Right atrium auricular region (tissue), 2 donors: ENCODE data around the gene CDKAL1. TPM values are rescaled to one million over a fixed set of nuclear protein-coding genes. Genes with fewer than 3 reads are reported as not detected.
"Not testable (repeated sequence)": the region's sequence is repeated elsewhere in the genome, so short reads cannot be mapped to it uniquely, and the experiment has no call there.

ENCODE experiments used
- DNase-seq: peaks from one replicate; pipeline ENCODE4 v3.0.0-alpha.2; 2019; ENCODE audit warnings: low spot score
- H3K27ac ChIP-seq, 2 donors: fragments of 200-600 bp; sonication (generic); 1 replicate in 1 of 2; 2 replicates in 1 of 2; pipeline ENCODE4 v1.5.1; 2016 to 2019
- H3K27me3 ChIP-seq, 2 donors: fragments of 200-600 bp; sonication (generic); one replicate each; pipeline versions ENCODE4 v1.5.1 to v1.6.0; 2017 to 2019
- H3K36me3 ChIP-seq: fragments of 200-600 bp; sonication (generic); one replicate; pipeline ENCODE4 v1.5.1; 2016
- H3K4me1 ChIP-seq, 2 donors: fragments of 200-600 bp; sonication (generic); one replicate each; pipeline versions ENCODE4 v1.5.1 to v1.6.0; 2017 to 2019
- H3K4me3 ChIP-seq, 2 donors: fragments of 200-600 bp; sonication (generic); 1 replicate in 1 of 2; 2 replicates in 1 of 2; pipeline ENCODE4 v1.5.1; 2017 to 2019; ENCODE audit warnings: mild to moderate bottlenecking in 1 of 2, moderate library complexity in 1 of 2
- H3K9me3 ChIP-seq, 2 donors: fragments of 200-600 bp; sonication (generic); one replicate each; pipeline ENCODE4 v1.5.1; 2019
- CTCF ChIP-seq, 2 donors: fragments of 200-600 bp; sonication (generic); IDR thresholded peaks; one replicate each; pipeline ENCODE4 v1.5.1; 2019; ENCODE audit warnings: antibody characterized with exemption in 2 of 2
- total RNA-seq, 2 donors: library from RNA; depleted of rRNA; stranded (reverse); fragments of >200 nt; gene quantifications; one replicate each; pipeline ENCODE4 v1.1.0, GENCODE V29; 2016

Gene CDKAL1
- total RNA-seq, 2 donors from 2014 or later, result 8.8 to 10.5 TPM

- Histone ChIP-seq H3K9me3 (no peaks in the 10 kb centered on the region), H3K4me1 (no peaks in the 10 kb centered on the region), H3K4me3 (no peak overlapping the region), H3K27me3 (no peaks in the 10 kb centered on the region), H3K36me3 (no peaks in the 10 kb centered on the region), H3K27ac (no peak overlapping the region)
- TF ChIP-seq CTCF (IDR thresholded peaks at IDR 0.05), result no peak
- no peak for DNase-seq
Observed at GRCh38 chr6:20584100-20584731, 50.0 kb downstream of the CDKAL1 start.

GRCh38 chr6:20589266-20589665, 55.0 kb downstream of the CDKAL1 start:
- no peak overlapping the region for H3K27ac ChIP-seq
- no peak overlapping the region for H3K4me3 ChIP-seq
- no peaks in the 10 kb centered on the region for H3K9me3 ChIP-seq
- no peaks in the 10 kb centered on the region for H3K4me1 ChIP-seq
- TF ChIP-seq CTCF (IDR thresholded peaks at IDR 0.05), result no peak
- H3K27me3 ChIP-seq, result no peaks in the 10 kb centered on the region
- DNase-seq, result no peak
- no peaks in the 10 kb centered on the region for H3K36me3 ChIP-seq

- H3K4me3 ChIP-seq, DNase-seq, H3K27me3 ChIP-seq, H3K36me3 ChIP-seq, H3K4me1 ChIP-seq, H3K27ac ChIP-seq, H3K9me3 ChIP-seq: not testable (repeated sequence)
Observed at GRCh38 chr6:20590476-20590875, 56.2 kb downstream of the CDKAL1 start.

- not testable (repeated sequence) for H3K27me3 ChIP-seq, DNase-seq, H3K4me3 ChIP-seq, H3K27ac ChIP-seq, H3K4me1 ChIP-seq, H3K9me3 ChIP-seq, H3K36me3 ChIP-seq
Observed at GRCh38 chr6:20594299-20594853, 60.1 kb downstream of the CDKAL1 start.

GRCh38 chr6:20599302-20600051, 65.2 kb downstream of the CDKAL1 start:
- no peak for DNase-seq
- peaks cover 4% of the 10 kb centered on the region for H3K36me3 ChIP-seq
- no peaks in the 10 kb centered on the region for H3K4me1 ChIP-seq
- H3K4me3 ChIP-seq, result no peak overlapping the region
- H3K27ac ChIP-seq, result no peak overlapping the region
- no peak for TF ChIP-seq CTCF (IDR thresholded peaks at IDR 0.05)
- H3K27me3 ChIP-seq, result no peaks in the 10 kb centered on the region
- H3K9me3 ChIP-seq, result no peaks in the 10 kb centered on the region

- no peak overlapping the region for H3K4me3 ChIP-seq
- no peaks in the 10 kb centered on the region for H3K4me1 ChIP-seq
- no peak for DNase-seq
- H3K27me3 ChIP-seq, result no peaks in the 10 kb centered on the region
- H3K36me3 ChIP-seq, result peaks cover 4% of the 10 kb centered on the region
- TF ChIP-seq CTCF (IDR thresholded peaks at IDR 0.05), result no peak
- no peak overlapping the region for H3K27ac ChIP-seq
- H3K9me3 ChIP-seq, result no peaks in the 10 kb centered on the region
Observed at GRCh38 chr6:20600831-20601230, 66.6 kb downstream of the CDKAL1 start.
